Colonic mucosa (tissue), 4 donors: ENCODE data around the gene MAML2. TPM values are rescaled to one million over a fixed set of nuclear protein-coding genes. Genes with fewer than 3 reads are reported as not detected.

Experiments
- DNase-seq: peaks from one replicate; pipeline ENCODE4 v3.0.0-alpha.2; 2020
- H3K27ac ChIP-seq: fragments of 200-600 bp; one replicate; pipeline ENCODE4 v1.8.0; 2021
- H3K27me3 ChIP-seq: fragments of 200-600 bp; one replicate; pipeline ENCODE4 v1.8.0; 2021
- H3K36me3 ChIP-seq: fragments of 200-600 bp; one replicate; pipeline ENCODE4 v1.8.0; 2021
- H3K4me1 ChIP-seq: fragments of 200-600 bp; one replicate; pipeline ENCODE4 v1.8.0; 2021; ENCODE audit warnings: mild to moderate bottlenecking
- H3K4me3 ChIP-seq: fragments of 200-600 bp; one replicate; pipeline ENCODE4 v1.8.0; 2021
- H3K9ac ChIP-seq, 2 donors: one replicate each; pipeline ENCODE4 v1.7.0; 2013; ENCODE audit warnings: control low read depth in 2 of 2, low read depth in 2 of 2, low read length in 2 of 2
- H3K9me3 ChIP-seq: fragments of 200-600 bp; one replicate; pipeline ENCODE4 v1.8.0; 2021
- CTCF ChIP-seq: fragments of 200-600 bp; IDR thresholded peaks from one replicate; pipeline ENCODE4 v1.8.0; 2022; ENCODE audit warnings: antibody characterized with exemption, mild to moderate bottlenecking
- intact Hi-C: fragments of 100-400 bp; cut with DNase I; formaldehyde crosslinking; loops from one replicate; pipeline ENCODE4 v1.14.1; 2022
- total RNA-seq, 2 donors: library from RNA; stranded (reverse); fragmentation: NEBNext Ultra II Directional in 1 of 2; extraction: Animal tissue kit (Norgen Biotek cat#: 25700) in 1 of 2; gene quantifications; one replicate each; pipeline ENCODE4 v1.2.1, GENCODE V29; 2021
- donor health status: healthy.
- donor health status: DM: no; HTN: no; CAD: no.
- donor health status: DM: no; HTN: no; CAD: no.

Gene MAML2
- total RNA-seq, 2 donors from 2014 or later, result 10.4 to 11.0 TPM

- H3K4me3 ChIP-seq, result no peak overlapping the region
- no peaks in the 10 kb centered on the region for H3K9me3 ChIP-seq
- H3K36me3 ChIP-seq, result no peaks in the 10 kb centered on the region
- no peaks in the 10 kb centered on the region for H3K4me1 ChIP-seq
- intact Hi-C loops, result no loop called here
- no peak overlapping the region for H3K27ac ChIP-seq
- no peaks in the 10 kb centered on the region for H3K27me3 ChIP-seq
- no peak for TF ChIP-seq CTCF
- H3K9ac ChIP-seq, result no peak overlapping the region
- no peak for DNase-seq
These were observed 119.9 kb downstream of the MAML2 start for GRCh38 chr11:96223083-96223482.

- H3K9ac ChIP-seq, result no peak overlapping the region
- no peak overlapping the region for H3K27ac ChIP-seq
- H3K9me3 ChIP-seq, result no peaks in the 10 kb centered on the region
- H3K36me3 ChIP-seq, result no peaks in the 10 kb centered on the region
- TF ChIP-seq CTCF, result no peak
- H3K4me1 ChIP-seq, result no peaks in the 10 kb centered on the region
- no peak for DNase-seq
- intact Hi-C loops, result no loop called here
- no peak overlapping the region for H3K4me3 ChIP-seq
- H3K27me3 ChIP-seq, result no peaks in the 10 kb centered on the region
These were observed 120.9 kb downstream of the MAML2 start for GRCh38 chr11:96222102-96222501.

- Histone ChIP-seq H3K9ac (no peak overlapping the region), H3K27ac (no peak overlapping the region)
These were observed 121.5 kb downstream of the MAML2 start for GRCh38 chr11:96221244-96222070.

GRCh38 chr11:96219981-96220623 lies 122.9 kb downstream of the MAML2 start:
- H3K9ac ChIP-seq, result no peak overlapping the region
- intact Hi-C loops, result no loop called here
- H3K27ac ChIP-seq, result no peak overlapping the region

More at GRCh38 chr11:96221244-96222070, 121.5 kb downstream of the MAML2 start:
- no peaks in the 10 kb centered on the region for H3K36me3 ChIP-seq
- no peak overlapping the region for H3K4me3 ChIP-seq
- no peak for TF ChIP-seq CTCF
- H3K27me3 ChIP-seq, result no peaks in the 10 kb centered on the region
- H3K9me3 ChIP-seq, result no peaks in the 10 kb centered on the region
- no peaks in the 10 kb centered on the region for H3K4me1 ChIP-seq
- intact Hi-C loops, result no loop called here
- DNase-seq, result no peak

GRCh38 chr11:96218901-96219300 lies 124.1 kb downstream of the MAML2 start:
- no peaks in the 10 kb centered on the region for H3K27me3 ChIP-seq
- H3K27ac ChIP-seq, result no peak overlapping the region
- no peaks in the 10 kb centered on the region for H3K9me3 ChIP-seq
- DNase-seq, result no peak
- H3K4me1 ChIP-seq, result no peaks in the 10 kb centered on the region
- no peak for TF ChIP-seq CTCF
- H3K4me3 ChIP-seq, result no peak overlapping the region
- H3K9ac ChIP-seq, result no peak overlapping the region
- H3K36me3 ChIP-seq, result no peaks in the 10 kb centered on the region
- intact Hi-C loops, result no loop called here

More at GRCh38 chr11:96219981-96220623, 122.9 kb downstream of the MAML2 start:
- H3K4me3 ChIP-seq, result no peak overlapping the region
- H3K36me3 ChIP-seq, result no peaks in the 10 kb centered on the region
- H3K4me1 ChIP-seq, result no peaks in the 10 kb centered on the region
- TF ChIP-seq CTCF, result no peak
- no peak for DNase-seq
- H3K9me3 ChIP-seq, result no peaks in the 10 kb centered on the region
- H3K27me3 ChIP-seq, result no peaks in the 10 kb centered on the region
